Trophoblast cell (in vitro differentiated cells and primary cell): ENCODE results near the gene RPL10.

Experiments
- DNase-seq, 2 donors: peaks; one replicate each; pipeline ENCODE4 v3.0.0-alpha.2; 2016
- H2AFZ ChIP-seq: 2 replicates; pipeline ENCODE4 v1.6.1; 2013; ENCODE audit warnings: low read length, moderate library complexity, mild to moderate bottlenecking; ENCODE audit not compliant: insufficient read depth, poor library complexity
- H2AK5ac ChIP-seq: 2 replicates; pipeline ENCODE4 v1.6.1; 2013; ENCODE audit warnings: mild to moderate bottlenecking, low read length
- H2BK120ac ChIP-seq: 2 replicates; pipeline ENCODE4 v1.6.1; 2013; ENCODE audit warnings: low read length, mild to moderate bottlenecking, moderate library complexity; ENCODE audit not compliant: insufficient read depth, poor library complexity
- H2BK12ac ChIP-seq: 2 replicates; pipeline ENCODE4 v1.6.1; 2013; ENCODE audit warnings: mild to moderate bottlenecking, low read length, moderate library complexity
- H2BK5ac ChIP-seq: 2 replicates; pipeline ENCODE4 v1.6.1; 2013; ENCODE audit warnings: low read length, low read depth, moderate library complexity, mild to moderate bottlenecking; ENCODE audit not compliant: poor library complexity
- H3K14ac ChIP-seq: 2 replicates; pipeline ENCODE4 v1.6.1; 2013; ENCODE audit warnings: mild to moderate bottlenecking, low read length
- H3K18ac ChIP-seq: 2 replicates; pipeline ENCODE4 v1.6.1; 2013; ENCODE audit warnings: mild to moderate bottlenecking, low read length
- H3K23ac ChIP-seq: 2 replicates; pipeline ENCODE4 v1.6.1; 2013; ENCODE audit warnings: low read length
- H3K27ac ChIP-seq: 2 replicates; pipeline ENCODE4 v1.5.1; 2013; ENCODE audit warnings: low read depth, mild to moderate bottlenecking, inconsistent platforms, low read length, moderate library complexity
- H3K27me3 ChIP-seq: 2 replicates; pipeline ENCODE4 v1.6.1; 2013; ENCODE audit warnings: inconsistent platforms, mild to moderate bottlenecking, low read length, moderate library complexity; ENCODE audit not compliant: insufficient read depth
- H3K36me3 ChIP-seq, 2 experiments: 1 replicate in 1 of 2; 2 replicates in 1 of 2; pipeline ENCODE4 v1.6.1; 2013; ENCODE audit warnings: low read length in 2 of 2, mild to moderate bottlenecking in 2 of 2, moderate library complexity in 1 of 2; ENCODE audit not compliant: insufficient read depth in 2 of 2, control insufficient read depth in 1 of 2
- H3K4ac ChIP-seq: 2 replicates; pipeline ENCODE4 v1.6.1; 2013; ENCODE audit warnings: low read depth, mild to moderate bottlenecking, low read length, moderate library complexity
- H3K4me1 ChIP-seq, 2 experiments: 1 replicate in 1 of 2; 2 replicates in 1 of 2; pipeline ENCODE4 v1.6.1; 2013; ENCODE audit warnings: low read length in 2 of 2, mild to moderate bottlenecking in 2 of 2, moderate library complexity in 1 of 2; ENCODE audit not compliant: insufficient read depth in 2 of 2, control insufficient read depth in 1 of 2
- H3K4me2 ChIP-seq: 2 replicates; pipeline ENCODE4 v1.6.1; 2013; ENCODE audit warnings: inconsistent platforms, mild to moderate bottlenecking, low read length, moderate library complexity
- H3K4me3 ChIP-seq: 2 replicates; pipeline ENCODE4 v1.5.1; 2013; ENCODE audit warnings: mild to moderate bottlenecking, low read depth, low read length, inconsistent platforms
- H3K79me1 ChIP-seq: one replicate; pipeline ENCODE4 v1.6.1; 2013; ENCODE audit warnings: low read length
- H3K79me2 ChIP-seq: 2 replicates; pipeline ENCODE4 v1.6.1; 2013; ENCODE audit warnings: low read length, mild to moderate bottlenecking; ENCODE audit not compliant: control insufficient read depth, insufficient read depth, poor library complexity
- H3K9ac ChIP-seq: 2 replicates; pipeline ENCODE4 v1.6.1; 2013; ENCODE audit warnings: mild to moderate bottlenecking, low read length
- H3K9me3 ChIP-seq: 2 replicates; pipeline ENCODE4 v1.6.1; 2013; ENCODE audit warnings: low read depth, mild to moderate bottlenecking, control low read depth, inconsistent platforms, low read length; ENCODE audit not compliant: insufficient read depth
- H4K12ac ChIP-seq: 2 replicates; pipeline ENCODE4 v1.6.1; 2013; ENCODE audit warnings: low read depth, mild to moderate bottlenecking, low read length, moderate library complexity
- H4K8ac ChIP-seq: 2 replicates; pipeline ENCODE4 v1.6.1; 2013; ENCODE audit warnings: low read depth, mild to moderate bottlenecking, low read length, moderate library complexity
- H4K91ac ChIP-seq: one replicate; pipeline ENCODE4 v1.6.1; 2013; ENCODE audit warnings: low read depth, mild to moderate bottlenecking, low read length, moderate library complexity
- WGBS: extraction: QIAGEN DNeasy Blood & Tissue Kit; methylation state at CpG from one replicate; pipeline ENCODE4 v1.1.7; 2013; ENCODE audit warnings: missing lambda C conversion rate; ENCODE audit not compliant: insufficient read length, insufficient coverage; ENCODE audit errors: extremely low coverage; 5-methylcytosine and 5-hydroxymethylcytosine counted together

Gene RPL10

DNA sequence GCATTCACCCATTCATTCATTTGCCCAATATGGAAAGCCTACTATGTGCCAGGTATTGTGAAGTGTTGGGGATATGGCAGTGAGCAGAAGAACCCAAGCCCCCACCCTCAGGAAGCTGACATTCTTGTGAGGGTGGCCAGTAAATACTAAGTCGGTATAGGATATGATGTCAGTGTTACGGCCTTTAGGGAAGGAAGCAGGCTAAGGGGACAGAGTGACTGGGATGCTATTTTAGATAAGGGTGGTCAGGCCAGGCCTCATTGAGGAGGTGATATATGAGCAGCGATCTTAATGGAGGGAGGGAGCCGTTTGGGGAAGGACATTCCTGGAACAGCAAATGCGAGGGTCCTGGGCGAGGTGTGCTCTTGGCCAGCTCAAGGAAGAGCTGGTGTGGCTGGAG is 32.3 kb downstream of the RPL10 start:
- Histone ChIP-seq H2BK12ac (no peak overlapping the region), H2BK120ac (no peak overlapping the region), H3K4me2 (no peak overlapping the region), H3K18ac (no peak overlapping the region), H3K23ac (no peak overlapping the region), H3K27me3 (no peaks in the 10 kb centered on the region), H3K14ac (peak overlapping the region; percentile 32), H3K4me3 (no peak overlapping the region), H3K36me3 (peaks cover 37 to 40% of the 10 kb centered on the region in 2 experiments), H2BK5ac (no peak overlapping the region), H3K4me1 (peaks cover 18 to 24% of the 10 kb centered on the region in 2 experiments), H4K91ac (no peak overlapping the region), H2AFZ (no peak overlapping the region), H3K79me2 (peaks cover 5% of the 10 kb centered on the region), H3K9ac (no peak overlapping the region), H4K12ac (no peak overlapping the region), H3K9me3 (no peaks in the 10 kb centered on the region), H4K8ac (peak overlapping the region; percentile 51), H3K79me1 (peaks cover 8% of the 10 kb centered on the region), H2AK5ac (no peak overlapping the region), H3K4ac (no peak overlapping the region), H3K27ac (peak overlapping the region; percentile 52)
- DNase-seq = no peak
- no CpG with 5 or more reads among the region's 6 CpGs for WGBS

DNA sequence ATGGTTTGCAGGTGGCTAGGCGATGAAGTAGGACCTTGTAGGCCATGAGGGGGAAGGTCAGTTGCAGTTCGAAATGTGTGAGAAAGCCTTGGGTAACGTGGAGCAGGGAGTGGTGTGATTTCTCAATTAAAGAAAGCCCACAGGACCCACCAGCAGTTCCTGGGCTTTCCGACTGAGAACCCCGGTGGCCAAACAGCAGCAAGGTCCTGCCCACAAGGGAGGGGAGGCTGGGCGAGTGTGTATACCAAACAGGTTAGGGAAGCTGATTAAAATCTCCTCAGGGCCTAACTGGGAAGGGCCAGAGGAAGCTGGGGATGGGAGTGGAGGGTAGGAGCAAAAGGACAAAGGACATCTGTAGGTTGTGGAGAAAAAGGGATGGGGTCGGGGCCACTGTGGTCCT is 32.7 kb downstream of the RPL10 start:
- Histone ChIP-seq H3K27ac (peak overlapping the region; percentile 52), H3K23ac (no peak overlapping the region), H3K4ac (no peak overlapping the region), H2BK12ac (no peak overlapping the region), H4K91ac (no peak overlapping the region), H3K4me3 (no peak overlapping the region), H3K79me1 (peaks cover 8% of the 10 kb centered on the region), H3K4me2 (no peak overlapping the region), H2BK120ac (no peak overlapping the region), H3K79me2 (peaks cover 5% of the 10 kb centered on the region), H4K8ac (peak overlapping the region; percentile 51), H2AFZ (no peak overlapping the region), H3K27me3 (no peaks in the 10 kb centered on the region), H2BK5ac (no peak overlapping the region), H3K9ac (no peak overlapping the region), H2AK5ac (no peak overlapping the region), H3K18ac (no peak overlapping the region), H3K9me3 (no peaks in the 10 kb centered on the region), H3K36me3 (peaks cover 42 to 44% of the 10 kb centered on the region in 2 experiments), H4K12ac (no peak overlapping the region), H3K4me1 (peaks cover 18 to 24% of the 10 kb centered on the region in 2 experiments), H3K14ac (peak overlapping the region; percentile 32)
- WGBS = no CpG with 5 or more reads among the region's 7 CpGs
- DNase-seq = peak in 1 of 2 donors; percentile 17

DNA sequence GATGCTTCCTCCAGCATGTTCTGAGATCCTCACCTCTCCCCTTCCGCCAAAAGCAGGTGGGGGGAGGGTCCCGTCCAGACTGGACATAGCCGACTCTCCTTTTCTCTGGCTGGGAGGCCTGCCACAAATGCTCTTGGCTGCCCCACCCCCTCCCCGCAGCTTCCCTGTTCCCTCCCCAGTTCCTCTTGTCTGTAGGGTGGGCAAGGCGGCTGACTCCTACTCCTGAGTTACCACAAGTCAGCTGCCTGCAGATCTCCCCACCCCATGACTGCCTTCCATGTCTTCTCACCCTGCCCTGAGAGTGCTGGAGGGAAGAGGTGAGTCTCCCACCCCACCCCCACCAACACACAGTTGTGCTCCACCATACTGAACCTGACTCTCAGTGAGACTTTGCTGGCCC is 33.2 kb downstream of the RPL10 start:
- H3K27ac ChIP-seq = no peak overlapping the region
- H4K8ac ChIP-seq = no peak overlapping the region
- H3K4me3 ChIP-seq = no peak overlapping the region
- peaks cover 18 to 26% of the 10 kb centered on the region in 2 experiments for H3K4me1 ChIP-seq
- H3K18ac ChIP-seq = peak overlapping the region; percentile 35
- H2BK5ac ChIP-seq = no peak overlapping the region
- no peak overlapping the region for H3K23ac ChIP-seq
- H3K4ac ChIP-seq = peak overlapping the region; percentile 33
- no peak overlapping the region for H3K4me2 ChIP-seq
- no peaks in the 10 kb centered on the region for H3K27me3 ChIP-seq
- no peak overlapping the region for H4K12ac ChIP-seq
- no CpG with 5 or more reads among the region's 5 CpGs for WGBS
- peaks cover 5% of the 10 kb centered on the region for H3K79me2 ChIP-seq
- no peak overlapping the region for H2BK12ac ChIP-seq
- H4K91ac ChIP-seq = no peak overlapping the region
- no peaks in the 10 kb centered on the region for H3K9me3 ChIP-seq
- H3K36me3 ChIP-seq = peaks cover 42 to 45% of the 10 kb centered on the region in 2 experiments
- H2AK5ac ChIP-seq = no peak overlapping the region
- H3K79me1 ChIP-seq = peaks cover 8% of the 10 kb centered on the region
- no peak overlapping the region for H3K9ac ChIP-seq
- no peak for DNase-seq
- H2AFZ ChIP-seq = no peak overlapping the region
- no peak overlapping the region for H2BK120ac ChIP-seq
- no peak overlapping the region for H3K14ac ChIP-seq

DNA sequence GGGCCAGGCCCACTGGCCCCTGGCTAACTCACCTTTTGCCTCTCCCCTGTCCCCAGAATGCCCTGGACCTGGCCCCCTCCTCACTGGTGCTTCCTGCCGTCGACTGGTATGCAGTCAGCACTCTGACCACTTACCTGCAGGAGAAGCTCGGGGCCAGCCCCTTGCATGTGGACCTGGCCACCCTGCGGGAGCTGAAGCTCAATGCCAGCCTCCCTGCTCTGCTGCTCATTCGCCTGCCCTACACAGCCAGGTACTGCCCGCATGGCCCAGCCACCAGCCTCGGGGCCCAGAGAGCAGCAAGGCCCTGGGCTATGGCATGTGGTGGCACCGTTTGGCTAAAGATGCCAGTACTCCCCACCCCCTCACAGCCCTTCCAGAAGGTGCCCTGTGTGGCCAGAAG is 34.0 kb downstream of the RPL10 start:
- H4K12ac ChIP-seq = no peak overlapping the region
- H3K9me3 ChIP-seq = no peaks in the 10 kb centered on the region
- H4K91ac ChIP-seq = no peak overlapping the region
- peaks cover 18 to 23% of the 10 kb centered on the region in 2 experiments for H3K4me1 ChIP-seq
- no CpG with 5 or more reads among the region's 8 CpGs for WGBS
- no peak overlapping the region for H3K9ac ChIP-seq
- no peaks in the 10 kb centered on the region for H3K27me3 ChIP-seq
- H3K14ac ChIP-seq = no peak overlapping the region
- H3K79me2 ChIP-seq = peaks cover 9% of the 10 kb centered on the region
- no peak overlapping the region for H2BK5ac ChIP-seq
- H4K8ac ChIP-seq = no peak overlapping the region
- H3K4ac ChIP-seq = no peak overlapping the region
- no peak overlapping the region for H3K4me2 ChIP-seq
- peaks cover 42 to 45% of the 10 kb centered on the region in 2 experiments for H3K36me3 ChIP-seq
- H3K79me1 ChIP-seq = peaks cover 14% of the 10 kb centered on the region
- DNase-seq = no peak
- no peak overlapping the region for H2AK5ac ChIP-seq
- no peak overlapping the region for H3K4me3 ChIP-seq
- no peak overlapping the region for H2AFZ ChIP-seq
- H3K27ac ChIP-seq = no peak overlapping the region
- no peak overlapping the region for H3K18ac ChIP-seq
- no peak overlapping the region for H2BK120ac ChIP-seq
- no peak overlapping the region for H3K23ac ChIP-seq
- H2BK12ac ChIP-seq = no peak overlapping the region
